Stomach smooth muscle (tissue), 2 donors: Measurements from ENCODE around the gene LHFPL6.

Source experiments
- H3K27ac ChIP-seq: one replicate; pipeline ENCODE4 v1.7.0; 2013; ENCODE audit warnings: mild to moderate bottlenecking, low read length, inconsistent platforms
- H3K27me3 ChIP-seq, 2 donors: one replicate each; pipeline ENCODE4 v1.7.0; 2013; ENCODE audit warnings: low read length in 2 of 2; ENCODE audit not compliant: insufficient read depth in 2 of 2, control insufficient read depth in 1 of 2
- H3K36me3 ChIP-seq, 2 donors: one replicate each; pipeline ENCODE4 v1.7.0; 2013; ENCODE audit warnings: low read length in 2 of 2; ENCODE audit not compliant: control insufficient read depth in 2 of 2, insufficient read depth in 2 of 2
- H3K4me1 ChIP-seq: one replicate; pipeline ENCODE4 v1.7.0; 2013; ENCODE audit warnings: low read length; ENCODE audit not compliant: control insufficient read depth, insufficient read depth
- H3K4me3 ChIP-seq, 2 donors: one replicate each; pipeline ENCODE4 v1.7.0; 2013; ENCODE audit warnings: low read length in 2 of 2
- H3K9ac ChIP-seq, 2 donors: one replicate each; pipeline ENCODE4 v1.7.0; 2013; ENCODE audit warnings: low read length in 2 of 2, mild to moderate bottlenecking in 1 of 2
- H3K9me3 ChIP-seq, 2 donors: one replicate each; pipeline ENCODE4 v1.7.0; 2013; ENCODE audit warnings: low read length in 2 of 2; ENCODE audit not compliant: control insufficient read depth in 2 of 2
- donor health status: healthy.
- donor health status: Pancreatic carcinoma.

Gene LHFPL6

GRCh38 chr13:39327172-39327479 lies 275.9 kb downstream of the LHFPL6 start:
- H3K9ac ChIP-seq, result no peak overlapping the region
- no peaks in the 10 kb centered on the region for H3K27me3 ChIP-seq
- H3K9me3 ChIP-seq, result no peaks in the 10 kb centered on the region
- H3K4me1 ChIP-seq, result no peaks in the 10 kb centered on the region
- H3K4me3 ChIP-seq, result no peak overlapping the region
- no peaks in the 10 kb centered on the region for H3K36me3 ChIP-seq
- no peak overlapping the region for H3K27ac ChIP-seq

- Histone ChIP-seq H3K27ac (no peak overlapping the region), H3K9ac (no peak overlapping the region), H3K4me1 (no peaks in the 10 kb centered on the region), H3K36me3 (no peaks in the 10 kb centered on the region), H3K9me3 (no peaks in the 10 kb centered on the region), H3K27me3 (no peaks in the 10 kb centered on the region), H3K4me3 (no peak overlapping the region)
Measured at GRCh38 chr13:39326469-39327171, 276.4 kb downstream of the LHFPL6 start.

GRCh38 chr13:39324806-39325311 lies 278.1 kb downstream of the LHFPL6 start:
- Histone ChIP-seq H3K27me3 (no peaks in the 10 kb centered on the region), H3K36me3 (no peaks in the 10 kb centered on the region), H3K4me1 (no peaks in the 10 kb centered on the region), H3K9me3 (no peaks in the 10 kb centered on the region), H3K9ac (no peak overlapping the region), H3K4me3 (no peak overlapping the region), H3K27ac (no peak overlapping the region)

GRCh38 chr13:39322836-39323585 lies 280.0 kb downstream of the LHFPL6 start:
- Histone ChIP-seq H3K27ac (no peak overlapping the region), H3K9me3 (no peaks in the 10 kb centered on the region), H3K27me3 (no peaks in the 10 kb centered on the region), H3K4me1 (no peaks in the 10 kb centered on the region), H3K4me3 (no peak overlapping the region), H3K9ac (no peak overlapping the region), H3K36me3 (no peaks in the 10 kb centered on the region)

GRCh38 chr13:39321574-39321973 lies 281.4 kb downstream of the LHFPL6 start:
- no peak overlapping the region for H3K4me3 ChIP-seq
- H3K27ac ChIP-seq, result no peak overlapping the region
- peaks cover 10% of the 10 kb centered on the region for H3K4me1 ChIP-seq
- no peaks in the 10 kb centered on the region for H3K36me3 ChIP-seq
- H3K27me3 ChIP-seq, result no peaks in the 10 kb centered on the region
- H3K9ac ChIP-seq, result no peak overlapping the region
- no peaks in the 10 kb centered on the region for H3K9me3 ChIP-seq

- Histone ChIP-seq H3K27me3 (no peaks in the 10 kb centered on the region), H3K9me3 (no peaks in the 10 kb centered on the region), H3K4me3 (no peak overlapping the region), H3K4me1 (peaks cover 13% of the 10 kb centered on the region), H3K27ac (no peak overlapping the region), H3K36me3 (no peaks in the 10 kb centered on the region), H3K9ac (no peak overlapping the region)
Measured at GRCh38 chr13:39318161-39318560, 284.8 kb downstream of the LHFPL6 start.

- Histone ChIP-seq H3K9me3 (no peaks in the 10 kb centered on the region), H3K4me1 (peaks cover 13% of the 10 kb centered on the region), H3K27ac (no peak overlapping the region), H3K36me3 (no peaks in the 10 kb centered on the region), H3K9ac (no peak overlapping the region), H3K4me3 (no peak overlapping the region), H3K27me3 (no peaks in the 10 kb centered on the region)
Measured at GRCh38 chr13:39317291-39317690, 285.7 kb downstream of the LHFPL6 start.

DNA sequence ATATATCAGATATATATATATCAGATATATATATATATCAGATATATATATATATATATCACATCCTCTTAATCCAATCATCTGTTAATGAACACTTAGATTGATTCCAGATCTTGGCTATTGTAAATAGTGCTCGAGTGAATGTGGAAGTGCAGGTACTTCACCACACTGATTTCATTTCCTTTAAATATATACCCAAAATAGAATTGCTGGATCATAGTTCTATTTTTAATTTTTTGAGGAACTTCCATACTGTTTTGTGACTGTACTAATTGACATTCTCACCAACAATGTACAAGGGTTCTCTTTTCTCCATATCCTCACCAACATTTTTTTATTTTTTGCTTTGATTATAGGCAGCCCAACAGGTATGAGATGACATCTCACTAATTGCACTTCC lies 287.2 kb downstream of the LHFPL6 start:
- no peak overlapping the region for H3K9ac ChIP-seq
- H3K4me3 ChIP-seq, result no peak overlapping the region
- no peaks in the 10 kb centered on the region for H3K36me3 ChIP-seq
- H3K4me1 ChIP-seq, result peaks cover 13% of the 10 kb centered on the region
- no peaks in the 10 kb centered on the region for H3K9me3 ChIP-seq
- H3K27ac ChIP-seq, result no peak overlapping the region
- no peaks in the 10 kb centered on the region for H3K27me3 ChIP-seq

DNA sequence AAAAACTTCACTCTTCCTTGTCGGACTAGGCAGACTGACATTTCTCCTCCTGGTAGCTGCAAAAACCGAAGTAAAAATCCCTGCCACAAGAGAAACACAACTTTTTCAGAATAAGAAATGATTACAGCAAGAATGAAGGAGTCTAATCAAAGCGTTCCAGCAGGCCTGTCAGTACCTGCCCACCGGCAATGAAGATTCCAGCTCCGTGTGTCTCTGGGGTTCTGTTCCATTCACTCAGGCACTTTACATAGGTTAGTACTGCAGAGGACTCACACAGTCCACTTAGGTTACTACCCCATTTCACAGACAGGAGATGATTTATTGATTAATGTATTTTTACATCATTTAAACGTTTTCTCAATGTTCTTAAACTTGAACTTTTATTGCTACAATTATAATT lies 289.3 kb downstream of the LHFPL6 start:
- Histone ChIP-seq H3K27me3 (no peaks in the 10 kb centered on the region), H3K36me3 (no peaks in the 10 kb centered on the region)

GRCh38 chr13:39312596-39312995 lies 290.4 kb downstream of the LHFPL6 start:
- Histone ChIP-seq H3K27me3 (no peaks in the 10 kb centered on the region), H3K4me1 (peaks cover 13% of the 10 kb centered on the region), H3K27ac (no peak overlapping the region), H3K9ac (no peak overlapping the region), H3K9me3 (no peaks in the 10 kb centered on the region), H3K36me3 (no peaks in the 10 kb centered on the region), H3K4me3 (no peak overlapping the region)

More for the DNA sequence above, 289.3 kb downstream of the LHFPL6 start:
- H3K9me3 ChIP-seq, result no peaks in the 10 kb centered on the region
- H3K9ac ChIP-seq, result no peak overlapping the region
- H3K4me1 ChIP-seq, result peaks cover 13% of the 10 kb centered on the region
- H3K27ac ChIP-seq, result no peak overlapping the region
- H3K4me3 ChIP-seq, result no peak overlapping the region

DNA sequence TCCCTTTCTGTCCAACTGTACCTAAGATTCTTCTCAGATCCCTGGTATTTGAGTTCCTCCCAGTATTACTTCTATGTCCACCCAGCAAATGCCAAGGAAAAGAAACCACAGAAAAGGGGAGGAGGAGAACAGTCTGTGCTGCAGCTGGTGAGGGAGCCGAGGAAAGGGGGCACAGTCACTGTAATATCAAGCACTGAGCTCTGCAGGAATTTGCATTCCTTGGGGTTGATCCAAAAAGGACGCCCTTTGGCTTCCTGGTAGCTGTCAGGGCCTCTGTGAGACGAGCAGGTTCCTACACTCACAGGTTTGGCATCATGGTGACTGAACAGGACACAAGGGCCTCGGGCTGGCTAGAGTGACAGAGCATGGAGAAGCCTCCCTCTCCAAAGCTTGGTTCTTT lies 291.4 kb downstream of the LHFPL6 start:
- Histone ChIP-seq H3K36me3 (no peaks in the 10 kb centered on the region), H3K27me3 (no peaks in the 10 kb centered on the region), H3K9ac (no peak overlapping the region), H3K27ac (no peak overlapping the region), H3K9me3 (no peaks in the 10 kb centered on the region), H3K4me1 (peaks cover 3% of the 10 kb centered on the region), H3K4me3 (no peak overlapping the region)
